Uterus (tissue), 4 donors: ENCODE data around the gene RNF111. TPM values are rescaled to one million over a fixed set of nuclear protein-coding genes. Genes with fewer than 3 reads are reported as not detected.

ENCODE experiments used
- DNase-seq, 2 donors: peaks; one replicate each; pipeline ENCODE4 v3.0.0-alpha.2; 2019 to 2020
- H3K27ac ChIP-seq, 2 donors: fragments of 200-600 bp; sonication (generic); 1 replicate in 1 of 2; 2 replicates in 1 of 2; pipeline ENCODE4 v1.5.1; 2016 to 2018
- H3K27me3 ChIP-seq, 2 donors: fragments of 200-600 bp; sonication (generic); one replicate each; pipeline ENCODE4 v1.5.1; 2018 to 2019; ENCODE audit warnings: control low read depth in 1 of 2
- H3K36me3 ChIP-seq, 2 donors: fragments of 200-600 bp; sonication (generic); one replicate each; pipeline ENCODE4 v1.5.1; 2019; ENCODE audit warnings: control low read depth in 1 of 2
- H3K4me1 ChIP-seq, 2 donors: fragments of 200-600 bp; sonication (generic); one replicate each; pipeline ENCODE4 v1.5.1; 2018 to 2019; ENCODE audit warnings: control low read depth in 1 of 2
- H3K4me3 ChIP-seq, 2 donors: fragments of 200-600 bp; sonication (generic); 1 replicate in 1 of 2; 2 replicates in 1 of 2; pipeline ENCODE4 v1.5.1; 2018 to 2019; ENCODE audit warnings: mild to moderate bottlenecking in 1 of 2
- H3K9me3 ChIP-seq, 2 donors: fragments of 200-600 bp; sonication (generic); one replicate each; pipeline ENCODE4 v1.5.1; 2019; ENCODE audit warnings: control low read depth in 1 of 2
- POLR2A ChIP-seq, 2 donors: fragments of 450-650 bp; IDR thresholded peaks; one replicate each; pipeline ENCODE4 v1.6.1; 2016; ENCODE audit warnings: antibody characterized with exemption in 2 of 2, mild to moderate bottlenecking in 1 of 2, moderate library complexity in 1 of 2
- intact Hi-C: fragments of 100-400 bp; cut with DNase I; formaldehyde crosslinking; loops from one replicate; pipeline ENCODE4 v1.15.1; 2023; ENCODE audit warnings: low total_unique reads
- total RNA-seq, 4 donors: library from RNA; depleted of rRNA in 3 of 4; stranded (reverse); fragments of >200 nt in 3 of 4; gene quantifications; one replicate each; pipeline versions ENCODE4 v1.1.0 to v1.2.4, GENCODE V29; 2014 to 2023
- TF ChIP-seq, protein P1 (sequence below), 4 experiments: fragments of 200-600 bp in 2 of 4; fragments of 450-650 bp in 2 of 4; sonication (generic) in 2 of 4; IDR thresholded peaks; one replicate each; pipeline ENCODE4 v1.5.1; 2016 to 2019; ENCODE audit warnings: antibody characterized with exemption in 4 of 4, mild to moderate bottlenecking in 2 of 4, moderate library complexity in 1 of 4
- donor health status: DM: yes; HTN: yes; CAD: no.

The RNF111 gene
- total RNA-seq, 4 donors from 2014 or later, result 25.9 to 43.9 (median 30.5) TPM

DNA sequence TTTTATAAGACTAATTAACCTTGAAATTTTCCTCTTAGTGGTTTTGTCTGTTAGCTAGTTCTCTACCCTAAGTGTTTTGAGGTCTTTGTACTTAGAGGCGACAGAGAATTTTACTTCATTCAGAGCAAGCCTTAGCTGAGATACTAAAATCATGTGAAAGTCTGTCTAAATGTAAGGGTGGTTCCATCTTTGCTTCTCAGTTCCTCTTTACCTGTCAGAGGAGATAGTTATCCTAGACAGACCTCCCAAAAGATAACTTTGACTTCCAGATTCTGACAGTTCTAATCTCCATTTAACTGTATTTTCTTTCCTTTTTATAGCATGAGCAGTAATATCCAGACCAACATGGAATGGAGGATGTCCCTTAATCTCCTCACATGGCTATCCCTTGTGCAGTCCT, 34.7 kb downstream of the RNF111 start:
- H3K36me3 ChIP-seq, result no peaks in the 10 kb centered on the region
- H3K9me3 ChIP-seq, result no peaks in the 10 kb centered on the region
- intact Hi-C loops, result no loop called here
- TF ChIP-seq, protein P1, sequence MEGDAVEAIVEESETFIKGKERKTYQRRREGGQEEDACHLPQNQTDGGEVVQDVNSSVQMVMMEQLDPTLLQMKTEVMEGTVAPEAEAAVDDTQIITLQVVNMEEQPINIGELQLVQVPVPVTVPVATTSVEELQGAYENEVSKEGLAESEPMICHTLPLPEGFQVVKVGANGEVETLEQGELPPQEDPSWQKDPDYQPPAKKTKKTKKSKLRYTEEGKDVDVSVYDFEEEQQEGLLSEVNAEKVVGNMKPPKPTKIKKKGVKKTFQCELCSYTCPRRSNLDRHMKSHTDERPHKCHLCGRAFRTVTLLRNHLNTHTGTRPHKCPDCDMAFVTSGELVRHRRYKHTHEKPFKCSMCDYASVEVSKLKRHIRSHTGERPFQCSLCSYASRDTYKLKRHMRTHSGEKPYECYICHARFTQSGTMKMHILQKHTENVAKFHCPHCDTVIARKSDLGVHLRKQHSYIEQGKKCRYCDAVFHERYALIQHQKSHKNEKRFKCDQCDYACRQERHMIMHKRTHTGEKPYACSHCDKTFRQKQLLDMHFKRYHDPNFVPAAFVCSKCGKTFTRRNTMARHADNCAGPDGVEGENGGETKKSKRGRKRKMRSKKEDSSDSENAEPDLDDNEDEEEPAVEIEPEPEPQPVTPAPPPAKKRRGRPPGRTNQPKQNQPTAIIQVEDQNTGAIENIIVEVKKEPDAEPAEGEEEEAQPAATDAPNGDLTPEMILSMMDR (IDR thresholded peaks at IDR 0.05), result no peak
- no peak for TF ChIP-seq POLR2A (IDR thresholded peaks at IDR 0.05)
- no peaks in the 10 kb centered on the region for H3K4me1 ChIP-seq
- no peak overlapping the region for H3K27ac ChIP-seq
- no peaks in the 10 kb centered on the region for H3K27me3 ChIP-seq
- H3K4me3 ChIP-seq, result no peak overlapping the region
- no peak for DNase-seq

DNA sequence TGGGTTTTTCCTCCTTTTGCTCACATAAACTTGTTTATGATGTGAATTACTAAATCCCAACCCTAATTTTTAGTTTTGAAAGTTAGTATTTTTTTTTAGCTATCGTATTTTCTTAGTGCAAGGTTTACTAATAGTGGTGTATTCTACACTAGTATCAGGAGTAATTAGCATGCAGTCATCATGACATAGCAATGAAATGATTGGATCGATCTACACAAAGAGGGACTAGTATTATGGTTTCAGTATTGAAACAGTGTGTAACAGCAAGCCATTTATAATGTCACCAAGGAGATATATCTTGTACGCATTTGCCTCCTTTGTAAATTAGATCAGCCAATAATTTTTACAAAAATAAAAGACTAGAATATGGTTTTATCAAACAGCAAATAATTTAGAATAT, 38.7 kb downstream of the RNF111 start:
- Histone ChIP-seq H3K36me3 (no peaks in the 10 kb centered on the region), H3K27ac (no peak overlapping the region), H3K4me1 (no peaks in the 10 kb centered on the region), H3K27me3 (no peaks in the 10 kb centered on the region), H3K4me3 (no peak overlapping the region), H3K9me3 (no peaks in the 10 kb centered on the region)
- DNase-seq, result no peak
- intact Hi-C loops, result no loop called here
- TF ChIP-seq, protein P1 (IDR thresholded peaks at IDR 0.05), result no peak
- TF ChIP-seq POLR2A (IDR thresholded peaks at IDR 0.05), result no peak

DNA sequence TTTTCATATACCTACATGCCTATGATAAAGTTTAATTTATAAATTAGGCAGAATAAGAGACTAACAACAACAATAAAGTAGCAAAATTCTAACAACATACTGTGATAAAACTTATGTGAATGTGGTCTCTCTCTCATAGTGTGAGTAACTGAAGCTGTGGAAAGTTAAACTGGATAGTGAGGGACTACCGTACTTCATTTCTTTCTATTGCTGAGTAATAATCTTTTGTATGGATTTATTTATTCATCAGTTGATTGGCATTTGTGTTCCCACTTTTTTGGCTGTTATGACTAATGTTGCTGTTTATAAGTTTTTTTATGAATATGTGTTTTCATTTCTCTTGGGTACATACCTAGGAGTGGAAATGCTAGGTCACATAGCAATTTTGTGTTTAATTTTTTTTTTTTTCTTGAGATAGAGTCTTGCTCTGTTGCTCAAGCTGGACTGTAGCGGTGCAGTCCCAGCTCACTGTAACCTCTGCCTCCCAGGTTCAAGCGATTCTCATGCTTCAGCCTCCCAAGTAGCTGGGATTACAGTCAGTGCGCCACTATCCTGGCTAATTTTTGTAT, 41.0 kb downstream of the RNF111 start:
- DNase-seq, result no peak
- intact Hi-C loops, result no loop called here
- Histone ChIP-seq H3K4me3 (no peak overlapping the region), H3K27me3 (no peaks in the 10 kb centered on the region), H3K36me3 (no peaks in the 10 kb centered on the region), H3K4me1 (no peaks in the 10 kb centered on the region), H3K9me3 (no peaks in the 10 kb centered on the region), H3K27ac (no peak overlapping the region)
- TF ChIP-seq, protein P1 (IDR thresholded peaks at IDR 0.05), result no peak
- TF ChIP-seq POLR2A (IDR thresholded peaks at IDR 0.05), result no peak

DNA sequence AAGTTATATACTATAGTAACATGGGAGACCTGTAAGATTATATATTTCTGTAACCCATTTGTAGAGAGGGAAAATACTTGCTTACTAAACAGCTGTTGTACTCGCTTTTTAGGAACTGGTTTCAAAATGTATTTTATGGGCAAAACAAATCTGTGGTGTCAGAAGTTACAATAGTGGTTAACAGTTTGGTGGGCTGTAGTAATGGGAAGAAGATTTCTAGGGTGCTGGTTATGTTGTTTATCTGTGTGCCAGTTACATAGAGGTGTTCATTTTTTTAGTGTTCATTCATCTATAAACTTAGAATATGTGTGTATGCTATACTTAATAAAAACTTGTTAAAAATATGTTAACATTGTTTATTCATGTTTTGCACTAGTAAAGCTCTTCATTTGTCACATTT, 42.1 kb downstream of the RNF111 start:
- DNase-seq, result no peak
- Histone ChIP-seq H3K36me3 (no peaks in the 10 kb centered on the region), H3K4me3 (no peak overlapping the region), H3K27ac (no peak overlapping the region), H3K4me1 (no peaks in the 10 kb centered on the region), H3K27me3 (no peaks in the 10 kb centered on the region), H3K9me3 (no peaks in the 10 kb centered on the region)
- intact Hi-C loops, result no loop called here
- TF ChIP-seq, protein P1 (IDR thresholded peaks at IDR 0.05), result no peak
- no peak for TF ChIP-seq POLR2A (IDR thresholded peaks at IDR 0.05)

DNA sequence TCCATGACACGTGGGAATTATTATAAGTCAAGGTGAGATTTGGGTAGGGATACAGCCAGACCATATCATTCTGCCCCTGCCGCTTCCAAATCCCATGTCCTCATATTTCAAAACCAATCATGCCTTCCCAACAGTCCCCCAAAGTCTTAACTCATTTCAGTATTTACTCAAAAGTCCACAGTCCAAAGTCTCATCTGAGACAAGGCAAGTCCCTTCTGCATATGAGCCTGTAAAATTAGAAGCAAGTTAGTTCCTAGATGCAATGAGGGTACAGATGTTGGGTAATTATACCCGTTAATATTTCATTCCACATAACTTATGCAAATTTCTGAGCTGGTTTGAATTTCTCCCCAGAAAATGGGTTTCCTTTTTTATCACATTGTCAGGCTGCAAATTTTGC, 47.7 kb downstream of the RNF111 start:
- Histone ChIP-seq H3K27ac (no peak overlapping the region), H3K36me3 (no peaks in the 10 kb centered on the region), H3K9me3 (no peaks in the 10 kb centered on the region), H3K4me3 (no peak overlapping the region), H3K27me3 (no peaks in the 10 kb centered on the region), H3K4me1 (no peaks in the 10 kb centered on the region)
- TF ChIP-seq POLR2A (IDR thresholded peaks at IDR 0.05), result no peak
- TF ChIP-seq, protein P1 (IDR thresholded peaks at IDR 0.05), result no peak
- no peak for DNase-seq
- intact Hi-C loops, result no loop called here
